ENCODE data around the gene THOC7. TPM values are rescaled to one million over a fixed set of nuclear protein-coding genes. Genes with fewer than 3 reads are reported as not detected.

The THOC7 gene
- total RNA-seq, 1 donor from 2014 or later = 61.6 TPM

- FAIRE-seq = no peak
- Histone ChIP-seq H3K9ac (ENCODE audit: low read length) (no peak overlapping the region), H3K27ac (ENCODE audit: low read depth, low read length) (no peak overlapping the region), H3K79me2 (ENCODE audit: insufficient read depth, low read length) (peaks cover 68% of the 10 kb centered on the region), H3K36me3 (ENCODE audit: insufficient read depth, low read length) (no peaks in the 10 kb centered on the region), H2AFZ (ENCODE audit: low read depth, low read length) (no peak overlapping the region), H3K27me3 (ENCODE audit: insufficient read depth, low read length) (no peaks in the 10 kb centered on the region), H3K4me2 (ENCODE audit: low read length) (no peak overlapping the region), H3K4me3 (ENCODE audit: insufficient read depth, low read depth, low read length) (no peak overlapping the region), H3K4me1 (ENCODE audit: insufficient read depth, low read length) (peaks cover 20% of the 10 kb centered on the region), H4K20me1 (ENCODE audit: insufficient read depth, low read length) (peaks cover 75% of the 10 kb centered on the region), H3K9me3 (ENCODE audit: insufficient read depth, low read depth, low read length) (no peaks in the 10 kb centered on the region)
- no peaks in the 10 kb centered on the region for H3K27me3 Mint-ChIP-seq (ENCODE audit: low read depth, unreplicated experiment)
- DNase-seq (ENCODE audit: low read depth) = no peak
- H3K9me3 Mint-ChIP-seq (ENCODE audit: unreplicated experiment) = no peaks in the 10 kb centered on the region
- H3K27ac Mint-ChIP-seq (ENCODE audit: unreplicated experiment) = no peak overlapping the region
- H3K4me1 Mint-ChIP-seq (ENCODE audit: low read depth, unreplicated experiment) = peaks cover 30% of the 10 kb centered on the region
- TF ChIP-seq CTCF (IDR thresholded peaks at IDR 0.05; ENCODE audit: insufficient read depth, low read depth, low read length) = no peak
- no peak for TF ChIP-seq EZH2 (IDR thresholded peaks at IDR 0.05; ENCODE audit: insufficient read depth, low read length)
- no peak overlapping the region for H3K4me3 Mint-ChIP-seq (ENCODE audit: unreplicated experiment)
- no peaks in the 10 kb centered on the region for H3K36me3 Mint-ChIP-seq (ENCODE audit: low read depth, unreplicated experiment)
Observed at GRCh38 chr3:63875510-63875909, 11.9 kb upstream of the THOC7 start.

- H3K4me1 Mint-ChIP-seq (ENCODE audit: low read depth, unreplicated experiment) = peaks cover 31% of the 10 kb centered on the region
- no peak for FAIRE-seq
- H3K79me2 ChIP-seq (ENCODE audit: insufficient read depth, low read length) = peaks cover 71% of the 10 kb centered on the region
- no peak overlapping the region for H3K4me2 ChIP-seq (ENCODE audit: low read length)
- no peak overlapping the region for H3K27ac Mint-ChIP-seq (ENCODE audit: unreplicated experiment)
- no peak overlapping the region for H3K4me3 ChIP-seq (ENCODE audit: insufficient read depth, low read depth, low read length)
- no peak overlapping the region for H3K27ac ChIP-seq (ENCODE audit: low read depth, low read length)
- no peak for DNase-seq (ENCODE audit: low read depth)
- H3K4me3 Mint-ChIP-seq (ENCODE audit: unreplicated experiment) = no peak overlapping the region
- no peaks in the 10 kb centered on the region for H3K27me3 Mint-ChIP-seq (ENCODE audit: low read depth, unreplicated experiment)
- no peaks in the 10 kb centered on the region for H3K27me3 ChIP-seq (ENCODE audit: insufficient read depth, low read length)
- peaks cover 73% of the 10 kb centered on the region for H4K20me1 ChIP-seq (ENCODE audit: insufficient read depth, low read length)
- H3K9me3 Mint-ChIP-seq (ENCODE audit: unreplicated experiment) = no peaks in the 10 kb centered on the region
- H3K36me3 ChIP-seq (ENCODE audit: insufficient read depth, low read length) = no peaks in the 10 kb centered on the region
- peaks cover 20% of the 10 kb centered on the region for H3K4me1 ChIP-seq (ENCODE audit: insufficient read depth, low read length)
- TF ChIP-seq CTCF (IDR thresholded peaks at IDR 0.05; ENCODE audit: insufficient read depth, low read depth, low read length) = no peak
- no peak for TF ChIP-seq EZH2 (IDR thresholded peaks at IDR 0.05; ENCODE audit: insufficient read depth, low read length)
- no peaks in the 10 kb centered on the region for H3K36me3 Mint-ChIP-seq (ENCODE audit: low read depth, unreplicated experiment)
- H3K9me3 ChIP-seq (ENCODE audit: insufficient read depth, low read depth, low read length) = no peaks in the 10 kb centered on the region
- no peak overlapping the region for H2AFZ ChIP-seq (ENCODE audit: low read depth, low read length)
- no peak overlapping the region for H3K9ac ChIP-seq (ENCODE audit: low read length)
Observed at GRCh38 chr3:63874769-63875168, 11.2 kb upstream of the THOC7 start.

DNA sequence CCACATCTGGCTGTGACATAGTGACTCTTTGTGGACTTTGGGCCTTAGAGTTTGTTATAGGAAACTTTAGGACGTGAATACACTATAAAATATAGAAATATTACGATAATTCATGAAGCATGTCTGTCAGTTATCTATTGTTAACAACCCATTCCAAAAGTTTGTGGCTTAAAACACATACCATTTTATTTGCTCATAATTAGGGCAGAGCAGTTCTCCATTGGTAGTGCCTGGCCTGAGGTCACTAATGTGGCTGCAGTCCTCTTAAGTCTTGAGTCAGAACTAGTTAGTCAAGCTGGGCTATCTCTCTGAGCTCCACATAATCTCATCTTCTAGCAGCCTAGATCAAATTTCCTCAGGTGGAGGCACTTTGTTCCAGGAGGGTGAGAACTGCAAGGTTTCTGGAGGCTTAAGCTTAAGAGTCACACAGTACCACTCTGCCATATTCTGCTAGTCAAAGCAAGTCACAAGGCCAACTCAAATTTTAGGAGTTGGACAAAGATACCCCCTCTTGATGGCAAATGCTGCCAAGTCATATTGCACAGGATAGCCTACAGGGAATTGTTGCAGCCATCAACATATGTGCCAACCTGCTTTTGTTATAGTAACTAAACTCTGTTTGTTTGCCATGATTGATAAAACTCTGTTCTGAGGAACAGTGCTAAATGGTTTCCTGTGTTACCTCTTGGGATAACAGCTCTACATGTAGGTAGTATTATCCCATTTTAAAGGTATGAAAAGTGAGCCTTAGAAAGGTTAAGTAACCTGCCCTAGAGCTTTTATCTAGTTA, 8.7 kb upstream of the THOC7 start:
- Histone ChIP-seq H3K9me3 (ENCODE audit: insufficient read depth, low read depth, low read length) (no peaks in the 10 kb centered on the region), H3K36me3 (ENCODE audit: insufficient read depth, low read length) (no peaks in the 10 kb centered on the region), H3K27me3 (ENCODE audit: insufficient read depth, low read length) (no peaks in the 10 kb centered on the region), H3K4me1 (ENCODE audit: insufficient read depth, low read length) (peaks cover 8% of the 10 kb centered on the region), H3K27ac (ENCODE audit: low read depth, low read length) (no peak overlapping the region), H3K79me2 (ENCODE audit: insufficient read depth, low read length) (peaks cover 73% of the 10 kb centered on the region), H3K4me3 (ENCODE audit: insufficient read depth, low read depth, low read length) (no peak overlapping the region), H3K9ac (ENCODE audit: low read length) (no peak overlapping the region), H3K4me2 (ENCODE audit: low read length) (peak overlapping the region; percentile 24), H2AFZ (ENCODE audit: low read depth, low read length) (no peak overlapping the region), H4K20me1 (ENCODE audit: insufficient read depth, low read length) (peaks cover 61% of the 10 kb centered on the region)
- H3K27me3 Mint-ChIP-seq (ENCODE audit: low read depth, unreplicated experiment) = no peaks in the 10 kb centered on the region
- FAIRE-seq (peak; percentile 75), DNase-seq (ENCODE audit: low read depth) (peak; percentile 93)
- no peak overlapping the region for H3K4me3 Mint-ChIP-seq (ENCODE audit: unreplicated experiment)
- H3K36me3 Mint-ChIP-seq (ENCODE audit: low read depth, unreplicated experiment) = peaks cover 3% of the 10 kb centered on the region
- no peak for TF ChIP-seq CTCF (IDR thresholded peaks at IDR 0.05; ENCODE audit: insufficient read depth, low read depth, low read length)
- no peak for TF ChIP-seq EZH2 (IDR thresholded peaks at IDR 0.05; ENCODE audit: insufficient read depth, low read length)
- H3K4me1 Mint-ChIP-seq (ENCODE audit: low read depth, unreplicated experiment) = peaks cover 16% of the 10 kb centered on the region
- no peaks in the 10 kb centered on the region for H3K9me3 Mint-ChIP-seq (ENCODE audit: unreplicated experiment)
- H3K27ac Mint-ChIP-seq (ENCODE audit: unreplicated experiment) = no peak overlapping the region

Measured in astrocyte (in vitro differentiated cells and primary cell).